ENCODE measurements around the gene PRKCI.

PRKCI gene

GRCh38 chr3:170240142-170240541 lies 17.9 kb downstream of the PRKCI start:
- no peak for DNase-seq (ENCODE audit: low read depth)
- TF ChIP-seq CTCF (conservative IDR thresholded peaks at IDR 0.05; ENCODE audit: low read depth, low read length) = no peak
- no peak overlapping the region for H3K4me3 ChIP-seq (ENCODE audit: low read depth, low read length)

DNA sequence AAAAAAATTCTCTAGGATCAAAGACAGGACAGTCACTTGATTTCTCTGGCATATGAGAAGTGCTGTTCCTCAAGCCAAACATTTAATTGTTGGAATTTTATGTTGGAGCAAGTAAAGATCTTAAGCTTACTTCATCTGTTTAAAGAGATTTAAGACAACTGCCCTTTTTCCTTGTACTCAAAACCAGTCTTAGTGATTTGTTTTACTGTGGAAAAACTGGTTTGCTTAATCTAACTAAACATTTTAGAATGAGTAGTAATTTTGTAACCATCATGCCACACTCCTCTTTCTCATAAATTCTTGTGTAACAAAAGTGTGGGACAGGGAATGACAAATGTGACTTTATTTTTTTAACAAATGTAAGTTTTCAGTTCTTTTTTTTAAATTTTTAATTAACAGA lies 18.4 kb downstream of the PRKCI start:
- no peak for DNase-seq (ENCODE audit: low read depth)

DNA sequence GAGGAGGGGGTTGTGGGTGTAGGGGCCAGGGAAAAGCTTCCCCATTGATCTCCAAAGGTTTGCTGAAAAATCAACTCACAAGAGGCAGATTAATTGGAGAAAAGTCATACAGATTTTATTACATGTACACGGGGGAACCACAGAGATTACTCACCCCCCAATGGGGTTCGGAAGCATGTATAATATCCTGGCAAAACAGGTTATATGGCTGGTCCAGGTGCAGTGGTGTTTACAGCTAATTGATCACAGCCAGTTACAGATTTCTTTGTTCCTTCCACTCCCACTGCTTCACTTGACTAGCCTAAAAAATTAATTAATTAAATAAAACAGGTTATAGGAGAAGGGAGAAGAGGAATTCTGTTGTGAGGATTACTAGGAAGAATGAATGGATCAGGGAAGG lies 22.4 kb downstream of the PRKCI start:
- no peak for TF ChIP-seq CTCF (conservative IDR thresholded peaks at IDR 0.05; ENCODE audit: low read depth, low read length)
- H3K4me3 ChIP-seq (ENCODE audit: low read depth, low read length) = no peak overlapping the region
- no peak for DNase-seq (ENCODE audit: low read depth)

More for the DNA sequence above, 18.4 kb downstream of the PRKCI start:
- no peak overlapping the region for H3K4me3 ChIP-seq (ENCODE audit: low read depth, low read length)
- TF ChIP-seq CTCF (conservative IDR thresholded peaks at IDR 0.05; ENCODE audit: low read depth, low read length) = no peak

DNA sequence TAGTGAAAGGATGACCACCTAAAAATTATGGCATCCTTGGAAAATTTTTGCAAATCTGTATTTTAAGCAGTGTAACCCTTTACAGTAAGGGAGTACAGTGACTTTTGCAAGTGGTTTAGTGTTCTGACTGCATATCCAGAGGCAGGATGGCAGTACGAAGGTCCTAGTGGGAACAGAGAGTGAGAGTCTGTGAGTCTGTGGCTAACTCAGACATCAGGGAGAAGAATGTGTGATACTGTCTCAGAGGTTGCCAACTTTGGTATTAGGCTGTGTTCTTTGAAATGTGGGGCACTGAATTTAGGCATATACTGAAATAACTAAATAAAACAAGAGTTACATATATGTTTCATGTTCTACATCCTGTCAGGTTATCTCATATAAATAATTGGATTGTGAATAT lies 25.7 kb downstream of the PRKCI start:
- H3K4me3 ChIP-seq (ENCODE audit: low read depth, low read length) = no peak overlapping the region
- no peak for TF ChIP-seq CTCF (conservative IDR thresholded peaks at IDR 0.05; ENCODE audit: low read depth, low read length)
- no peak for DNase-seq (ENCODE audit: low read depth)

GRCh38 chr3:170256597-170256996 lies 34.4 kb downstream of the PRKCI start:
- no peak for DNase-seq (ENCODE audit: low read depth)
- no peak for TF ChIP-seq CTCF (conservative IDR thresholded peaks at IDR 0.05; ENCODE audit: low read depth, low read length)
- no peak overlapping the region for H3K4me3 ChIP-seq (ENCODE audit: low read depth, low read length)

GRCh38 chr3:170257145-170257544 lies 34.9 kb downstream of the PRKCI start:
- TF ChIP-seq CTCF (conservative IDR thresholded peaks at IDR 0.05; ENCODE audit: low read depth, low read length) = no peak
- no peak overlapping the region for H3K4me3 ChIP-seq (ENCODE audit: low read depth, low read length)
- no peak for DNase-seq (ENCODE audit: low read depth)

DNA sequence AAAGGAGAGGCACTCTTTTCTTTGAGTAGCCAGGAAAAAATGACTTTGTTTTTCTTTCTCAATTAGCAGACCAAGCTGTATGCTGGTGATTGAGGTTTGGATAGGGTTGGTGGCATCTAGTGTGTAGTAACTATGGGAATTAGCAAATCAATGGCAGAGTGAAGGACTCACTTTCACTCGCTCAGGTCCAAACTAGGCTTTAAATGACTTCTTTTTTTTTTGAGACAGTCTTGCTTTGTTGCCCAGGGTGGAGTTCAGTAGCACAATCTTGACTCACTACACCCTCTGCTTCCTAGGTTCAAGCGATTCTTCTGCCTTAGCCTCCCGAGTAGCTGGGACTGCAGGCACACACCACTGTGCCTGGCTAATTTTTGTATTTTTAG lies 35.9 kb downstream of the PRKCI start:
- no peak for TF ChIP-seq CTCF (conservative IDR thresholded peaks at IDR 0.05; ENCODE audit: low read depth, low read length)
- H3K4me3 ChIP-seq (ENCODE audit: low read depth, low read length) = no peak overlapping the region
- no peak for DNase-seq (ENCODE audit: low read depth)

Data from choroid plexus epithelial cell (primary cell).